Mammary epithelial cell (primary cell): ENCODE results near the gene MAB21L4.

ENCODE experiments used
- CTCF ChIP-seq, 2 donors: IDR thresholded peaks in 1 of 2; conservative IDR thresholded peaks in 1 of 2; 2 replicates each; pipeline ENCODE4 v1.5.1; 2011 to 2012; ENCODE audit warnings: inconsistent platforms in 2 of 2, low read length in 2 of 2, mild to moderate bottlenecking in 2 of 2, control low read depth in 1 of 2, low read depth in 1 of 2; ENCODE audit not compliant: insufficient read depth in 1 of 2; ENCODE audit errors: extremely low read depth in 1 of 2
- EZH2 ChIP-seq: IDR thresholded peaks from 2 replicates; pipeline ENCODE4 v1.6.1; 2012; ENCODE audit warnings: low read length, inconsistent platforms, borderline replicate concordance

GRCh38 chr2:240896394-240896793 is 438 bp upstream of the MAB21L4 start:
- TF ChIP-seq CTCF (conservative IDR thresholded peaks at IDR 0.05 in 1 of 2, IDR thresholded peaks at IDR 0.05 in 1 of 2; ENCODE audit: extremely low read depth in 1 of 2, insufficient read depth in 1 of 2, low read depth in 1 of 2, low read length in 2 of 2) (no peak), EZH2 (no peak)
